Measurements from ENCODE around the gene ABCA3.

The ABCA3 gene

GRCh38 chr16:2256531-2257140, 83.9 kb downstream of the ABCA3 start:
- H3K27ac ChIP-seq (ENCODE audit: insufficient read depth, low read depth, low read length, poor library complexity, severe bottlenecking), result no peak overlapping the region
- no peaks in the 10 kb centered on the region for H3K27me3 ChIP-seq (ENCODE audit: control insufficient read depth, insufficient read depth, low read length, poor library complexity, severe bottlenecking)
- H3K9me3 ChIP-seq (ENCODE audit: control insufficient read depth, low read length), result no peaks in the 10 kb centered on the region
- H3K4me1 ChIP-seq (ENCODE audit: control insufficient read depth, insufficient read depth, low read length), result peaks cover 7% of the 10 kb centered on the region
- 93 to 95% methylated on average over 12 of the region's 12 CpGs for WGBS, 2 experiments
- H3K36me3 ChIP-seq (ENCODE audit: control insufficient read depth, insufficient read depth, low read length), result peaks cover 69% of the 10 kb centered on the region
- H3K4me3 ChIP-seq (ENCODE audit: insufficient read depth, low read depth, low read length), result no peak overlapping the region

- WGBS, 2 experiments, result 96% methylated on average over 11 of the region's 11 CpGs
- no peaks in the 10 kb centered on the region for H3K27me3 ChIP-seq (ENCODE audit: control insufficient read depth, insufficient read depth, low read length, poor library complexity, severe bottlenecking)
- H3K4me1 ChIP-seq (ENCODE audit: control insufficient read depth, insufficient read depth, low read length), result peaks cover 7% of the 10 kb centered on the region
- H3K36me3 ChIP-seq (ENCODE audit: control insufficient read depth, insufficient read depth, low read length), result peaks cover 42% of the 10 kb centered on the region
- no peak overlapping the region for H3K27ac ChIP-seq (ENCODE audit: insufficient read depth, low read depth, low read length, poor library complexity, severe bottlenecking)
- no peaks in the 10 kb centered on the region for H3K9me3 ChIP-seq (ENCODE audit: control insufficient read depth, low read length)
- no peak overlapping the region for H3K4me3 ChIP-seq (ENCODE audit: insufficient read depth, low read depth, low read length)
These were observed 87.2 kb downstream of the ABCA3 start for GRCh38 chr16:2253293-2253692.

- no peak overlapping the region for H3K4me3 ChIP-seq (ENCODE audit: insufficient read depth, low read depth, low read length)
- peaks cover 7% of the 10 kb centered on the region for H3K4me1 ChIP-seq (ENCODE audit: control insufficient read depth, insufficient read depth, low read length)
- no peaks in the 10 kb centered on the region for H3K27me3 ChIP-seq (ENCODE audit: control insufficient read depth, insufficient read depth, low read length, poor library complexity, severe bottlenecking)
- 93 to 96% methylated on average over 6 to 7 of the region's 7 CpGs for WGBS, 2 experiments
- H3K27ac ChIP-seq (ENCODE audit: insufficient read depth, low read depth, low read length, poor library complexity, severe bottlenecking), result no peak overlapping the region
- H3K9me3 ChIP-seq (ENCODE audit: control insufficient read depth, low read length), result no peaks in the 10 kb centered on the region
- H3K36me3 ChIP-seq (ENCODE audit: control insufficient read depth, insufficient read depth, low read length), result peaks cover 39% of the 10 kb centered on the region
These were observed 87.8 kb downstream of the ABCA3 start for GRCh38 chr16:2252806-2253148.

- Histone ChIP-seq H3K36me3 (ENCODE audit: control insufficient read depth, insufficient read depth, low read length) (peaks cover 37% of the 10 kb centered on the region), H3K27me3 (ENCODE audit: control insufficient read depth, insufficient read depth, low read length, poor library complexity, severe bottlenecking) (no peaks in the 10 kb centered on the region), H3K9me3 (ENCODE audit: control insufficient read depth, low read length) (no peaks in the 10 kb centered on the region), H3K4me3 (ENCODE audit: insufficient read depth, low read depth, low read length) (peak within 1 kb of the TSS; percentile 67), H3K27ac (ENCODE audit: insufficient read depth, low read depth, low read length, poor library complexity, severe bottlenecking) (peak within 1 kb of the TSS; percentile 94), H3K4me1 (ENCODE audit: control insufficient read depth, insufficient read depth, low read length) (peaks cover 7% of the 10 kb centered on the region)
- WGBS, 2 experiments, result 4% methylated on average over 88 of the region's 88 CpGs
These were observed 89.0 kb downstream of the ABCA3 start, which contains the start of gene ECI1 for GRCh38 chr16:2251296-2252111. Gene ECI1, minus strand, starts transcription at chr16:2251587. Its CDS starts 21 bp downstream, at chr16:2251566.

DNA sequence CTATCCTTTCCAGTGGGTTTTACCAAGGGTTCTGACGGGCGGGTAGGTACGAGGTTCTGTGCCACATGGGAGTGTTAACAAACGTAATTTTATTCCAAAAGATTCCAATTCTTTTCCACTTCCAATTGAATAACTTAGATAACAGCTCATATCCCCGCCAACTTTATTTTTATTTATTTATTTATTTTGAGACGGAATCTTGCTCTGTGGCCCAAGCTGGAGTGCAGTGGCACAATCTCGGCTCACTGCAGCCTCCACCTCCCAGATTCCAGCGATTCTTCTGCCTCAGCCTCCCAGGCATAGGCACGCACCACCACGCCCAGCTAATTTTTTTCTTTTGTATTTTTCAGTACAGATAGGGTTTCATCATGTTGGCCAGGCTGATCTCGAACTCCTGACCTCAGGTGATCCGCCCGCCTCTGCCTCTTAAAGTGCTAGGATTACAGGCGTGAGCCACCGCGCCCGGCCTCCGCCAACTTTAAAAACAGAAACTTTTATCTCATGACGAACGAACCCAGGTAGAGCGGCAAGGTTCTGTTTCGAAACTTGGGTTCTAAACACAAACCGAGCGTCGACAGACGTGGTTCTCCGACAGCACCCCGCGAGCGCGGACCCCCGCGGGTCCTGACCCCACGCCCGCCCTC, 89.8 kb downstream of the ABCA3 start:
- peak overlapping the region; percentile 67 for H3K4me3 ChIP-seq (ENCODE audit: insufficient read depth, low read depth, low read length)
- no peaks in the 10 kb centered on the region for H3K9me3 ChIP-seq (ENCODE audit: control insufficient read depth, low read length)
- H3K27ac ChIP-seq (ENCODE audit: insufficient read depth, low read depth, low read length, poor library complexity, severe bottlenecking), result no peak overlapping the region
- peaks cover 36% of the 10 kb centered on the region for H3K36me3 ChIP-seq (ENCODE audit: control insufficient read depth, insufficient read depth, low read length)
- 5 to 6% methylated on average over 34 to 35 of the region's 35 CpGs for WGBS, 2 experiments
- no peaks in the 10 kb centered on the region for H3K27me3 ChIP-seq (ENCODE audit: control insufficient read depth, insufficient read depth, low read length, poor library complexity, severe bottlenecking)
- peaks cover 7% of the 10 kb centered on the region for H3K4me1 ChIP-seq (ENCODE audit: control insufficient read depth, insufficient read depth, low read length)

GRCh38 chr16:2246301-2246885, 94.1 kb downstream of the ABCA3 start:
- Histone ChIP-seq H3K4me1 (ENCODE audit: control insufficient read depth, insufficient read depth, low read length) (no peaks in the 10 kb centered on the region), H3K4me3 (ENCODE audit: insufficient read depth, low read depth, low read length) (no peak overlapping the region), H3K27me3 (ENCODE audit: control insufficient read depth, insufficient read depth, low read length, poor library complexity, severe bottlenecking) (no peaks in the 10 kb centered on the region), H3K27ac (ENCODE audit: insufficient read depth, low read depth, low read length, poor library complexity, severe bottlenecking) (no peak overlapping the region), H3K36me3 (ENCODE audit: control insufficient read depth, insufficient read depth, low read length) (peaks cover 20% of the 10 kb centered on the region), H3K9me3 (ENCODE audit: control insufficient read depth, low read length) (no peaks in the 10 kb centered on the region)
- 96% methylated on average over 18 of the region's 18 CpGs for WGBS, 2 experiments

GRCh38 chr16:2244926-2245795, 95.4 kb downstream of the ABCA3 start:
- Histone ChIP-seq H3K9me3 (ENCODE audit: control insufficient read depth, low read length) (no peaks in the 10 kb centered on the region), H3K27me3 (ENCODE audit: control insufficient read depth, insufficient read depth, low read length, poor library complexity, severe bottlenecking) (no peaks in the 10 kb centered on the region), H3K36me3 (ENCODE audit: control insufficient read depth, insufficient read depth, low read length) (peaks cover 20% of the 10 kb centered on the region), H3K27ac (ENCODE audit: insufficient read depth, low read depth, low read length, poor library complexity, severe bottlenecking) (no peak overlapping the region), H3K4me1 (ENCODE audit: control insufficient read depth, insufficient read depth, low read length) (no peaks in the 10 kb centered on the region), H3K4me3 (ENCODE audit: insufficient read depth, low read depth, low read length) (no peak overlapping the region)
- WGBS, 2 experiments, result 94 to 95% methylated on average over 30 of the region's 30 CpGs

GRCh38 chr16:2244301-2244700, 96.2 kb downstream of the ABCA3 start:
- 87 to 88% methylated on average over 17 of the region's 17 CpGs for WGBS, 2 experiments
- Histone ChIP-seq H3K9me3 (ENCODE audit: control insufficient read depth, low read length) (no peaks in the 10 kb centered on the region), H3K36me3 (ENCODE audit: control insufficient read depth, insufficient read depth, low read length) (peaks cover 20% of the 10 kb centered on the region)

DNA sequence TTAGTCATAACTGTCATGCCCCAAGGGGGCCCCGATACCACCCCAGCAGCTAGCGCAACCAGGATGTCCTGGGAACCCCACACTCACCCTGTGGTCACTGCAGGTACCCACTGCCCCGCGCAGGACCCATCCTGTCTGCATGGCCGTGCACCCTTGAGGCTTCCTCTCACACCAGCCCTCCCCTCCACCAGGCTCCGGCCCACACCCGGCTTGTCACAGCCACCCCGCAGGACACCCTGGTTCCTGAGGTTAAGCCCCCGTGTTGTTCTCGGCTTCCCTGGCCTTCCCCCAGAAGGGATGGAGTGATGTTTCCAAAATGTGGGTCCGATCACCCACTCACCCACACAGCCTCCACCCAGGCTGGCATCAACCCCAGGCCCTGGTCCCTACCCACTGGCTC, 96.7 kb downstream of the ABCA3 start:
- Histone ChIP-seq H3K36me3 (ENCODE audit: control insufficient read depth, insufficient read depth, low read length) (peaks cover 20% of the 10 kb centered on the region), H3K4me3 (ENCODE audit: insufficient read depth, low read depth, low read length) (no peak overlapping the region), H3K4me1 (ENCODE audit: control insufficient read depth, insufficient read depth, low read length) (peaks cover 3% of the 10 kb centered on the region), H3K9me3 (ENCODE audit: control insufficient read depth, low read length) (no peaks in the 10 kb centered on the region), H3K27ac (ENCODE audit: insufficient read depth, low read depth, low read length, poor library complexity, severe bottlenecking) (no peak overlapping the region), H3K27me3 (ENCODE audit: control insufficient read depth, insufficient read depth, low read length, poor library complexity, severe bottlenecking) (no peaks in the 10 kb centered on the region)
- WGBS, 2 experiments, result 94 to 95% methylated on average over 11 of the region's 11 CpGs

More at GRCh38 chr16:2244301-2244700, 96.2 kb downstream of the ABCA3 start:
- no peak overlapping the region for H3K4me3 ChIP-seq (ENCODE audit: insufficient read depth, low read depth, low read length)
- H3K4me1 ChIP-seq (ENCODE audit: control insufficient read depth, insufficient read depth, low read length), result no peaks in the 10 kb centered on the region
- H3K27ac ChIP-seq (ENCODE audit: insufficient read depth, low read depth, low read length, poor library complexity, severe bottlenecking), result no peak overlapping the region
- no peaks in the 10 kb centered on the region for H3K27me3 ChIP-seq (ENCODE audit: control insufficient read depth, insufficient read depth, low read length, poor library complexity, severe bottlenecking)
